Loucy (cell line): Measurements from ENCODE around the gene PHACTR1.

ENCODE experiments used
- CTCF ChIP-seq: fragments of 200-600 bp; sonication (generic); conservative IDR thresholded peaks from 2 replicates; pipeline ENCODE4 v1.5.1; 2014; ENCODE audit warnings: mild to moderate bottlenecking, antibody characterized with exemption, low read length
- EZH2phosphoT487 ChIP-seq: fragments of 200-600 bp; IDR thresholded peaks from 2 replicates; pipeline ENCODE4 v1.6.1; 2018; ENCODE audit warnings: antibody characterized with exemption, mild to moderate bottlenecking, moderate library complexity, borderline replicate concordance

- TF ChIP-seq CTCF (no peak), EZH2phosphoT487 (no peak)
Measured at GRCh38 chr6:12969966-12970365, 253.4 kb downstream of the PHACTR1 start.
